Activated naive CD4-positive, alpha-beta T cell treated with anti-CD3 and anti-CD28 coated beads, Interleukin-2, amount 50 U/mL, for 72 hours (primary cell): ENCODE results near the gene SIL1. TPM values are rescaled to one million over a fixed set of nuclear protein-coding genes. Genes with fewer than 3 reads are reported as not detected.

Experiments used
- ATAC-seq, 2 donors: fragments of 150-1000 bp; cut with Tn5 transposase; 2 replicates each; pipeline ENCODE4 v1.10.0; 2021; ENCODE audit warnings: mild to moderate bottlenecking in 2 of 2, moderate library complexity in 2 of 2
- DNase-seq, 2 donors: peaks; one replicate each; pipeline ENCODE4 v3.0.0; 2021 to 2022; ENCODE audit warnings: low spot score in 2 of 2
- H3K27ac Mint-ChIP-seq, 2 donors: one replicate each; pipeline ENCODE4 v1.8.0; 2022; ENCODE audit warnings: mild to moderate bottlenecking in 2 of 2, mixed read lengths in 2 of 2
- H3K36me3 Mint-ChIP-seq, 2 donors: one replicate each; pipeline ENCODE4 v1.8.0; 2022; ENCODE audit warnings: mixed read lengths in 2 of 2
- H3K9me3 Mint-ChIP-seq, 2 donors: one replicate each; pipeline ENCODE4 v1.8.0; 2022; ENCODE audit warnings: mixed read lengths in 2 of 2
- total RNA-seq, 2 donors: library from RNA; stranded (reverse); gene quantifications; one replicate each; pipeline ENCODE4 v1.2.3, GENCODE V29; 2022

The SIL1 gene
- total RNA-seq, 2 donors from 2014 or later = 29.7 to 31.4 TPM

GRCh38 chr5:138964647-138965201 is 233.4 kb downstream of the SIL1 start:
- Mint-ChIP-seq H3K36me3 (no peaks in the 10 kb centered on the region), H3K9me3 (no peaks in the 10 kb centered on the region), H3K27ac (no peak overlapping the region)
- ATAC-seq (no peak), DNase-seq (no peak)

DNA sequence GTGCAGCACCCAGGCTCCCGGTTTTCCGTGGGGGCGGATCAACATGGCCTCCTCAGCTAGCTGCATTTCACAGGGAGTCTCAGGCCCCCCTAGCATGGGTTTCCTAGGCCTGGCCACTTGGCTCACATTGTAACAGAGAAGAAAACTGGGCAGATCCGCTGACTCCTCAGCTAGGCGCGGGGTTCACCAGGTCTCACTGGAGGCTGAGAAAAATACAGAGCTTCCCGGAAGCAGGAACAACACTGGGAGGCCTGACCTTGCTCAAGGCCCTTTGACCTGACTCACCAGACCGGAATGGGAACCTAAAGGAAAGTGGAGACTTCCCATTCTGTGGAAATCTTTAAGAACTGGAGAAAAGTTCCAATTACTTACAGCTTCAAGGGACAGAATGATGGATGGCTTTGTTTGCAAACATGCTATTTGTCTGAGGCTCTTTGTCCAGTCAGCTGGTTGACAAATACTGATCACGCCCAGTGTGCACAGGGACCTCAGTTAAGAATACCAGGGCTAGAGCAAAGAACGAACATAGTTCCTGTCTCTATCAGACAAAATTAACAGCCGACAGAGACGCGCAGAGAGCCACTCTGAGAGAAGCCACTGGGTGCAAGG is 234.3 kb downstream of the SIL1 start:
- DNase-seq (no peak), ATAC-seq (no peak)
- no peaks in the 10 kb centered on the region for H3K36me3 Mint-ChIP-seq
- no peaks in the 10 kb centered on the region for H3K9me3 Mint-ChIP-seq
- H3K27ac Mint-ChIP-seq = no peak overlapping the region

DNA sequence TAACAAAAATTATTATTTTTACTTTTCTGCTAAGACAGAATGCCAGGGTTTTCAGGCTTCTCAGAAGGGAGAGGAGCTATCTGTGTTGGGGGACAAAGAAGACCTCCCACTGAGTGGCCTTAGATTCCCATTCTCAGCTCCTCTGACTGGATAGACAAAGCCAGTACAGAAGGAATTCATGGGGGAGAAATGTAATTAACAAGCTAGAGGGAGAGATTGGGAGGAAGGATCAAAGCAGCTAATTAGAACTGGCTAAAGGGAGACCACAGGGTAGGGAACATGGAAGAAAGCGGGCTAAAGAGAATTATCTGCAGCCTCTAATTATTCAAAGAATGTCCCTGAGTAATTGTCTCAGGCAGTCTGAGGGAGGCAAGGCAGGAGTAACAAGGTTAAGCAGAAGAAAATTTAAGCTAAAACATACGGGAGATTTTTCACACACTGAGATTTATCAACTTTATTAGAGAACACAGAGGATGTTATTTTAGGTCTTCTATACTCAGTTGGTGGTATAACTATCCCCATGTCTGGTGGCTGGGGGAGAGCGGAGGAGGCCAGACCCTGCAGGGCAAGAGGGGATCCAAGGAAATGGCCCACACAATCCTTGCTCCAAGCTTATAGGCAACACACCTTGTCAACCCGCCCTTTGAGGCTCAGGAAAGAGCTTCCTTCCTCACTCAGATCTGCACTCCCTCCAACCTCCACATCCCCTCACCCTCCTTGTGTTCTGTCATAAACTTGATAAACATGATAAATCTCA is 235.4 kb downstream of the SIL1 start:
- no peak for ATAC-seq
- no peaks in the 10 kb centered on the region for H3K36me3 Mint-ChIP-seq
- H3K27ac Mint-ChIP-seq = no peak overlapping the region
- no peak for DNase-seq
- no peaks in the 10 kb centered on the region for H3K9me3 Mint-ChIP-seq

DNA sequence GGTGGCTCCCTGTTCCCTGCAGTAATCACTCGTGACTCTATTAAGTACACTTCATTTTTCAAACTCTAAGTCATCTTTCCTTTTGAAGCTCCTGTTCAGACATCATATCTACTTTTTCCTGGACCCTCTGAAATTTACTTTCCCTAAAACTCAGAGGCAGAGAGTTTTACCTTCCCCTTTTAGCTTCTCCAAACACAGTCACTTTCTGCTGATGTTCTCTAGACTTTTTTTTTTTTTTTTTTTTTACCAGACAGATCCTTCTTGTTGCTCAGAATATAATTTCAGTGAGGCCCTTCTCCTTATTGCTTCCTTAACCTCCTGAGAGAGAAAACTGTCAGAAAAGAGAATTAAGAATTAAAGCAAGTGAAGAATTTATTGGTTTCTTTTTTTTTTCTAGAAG is 236.4 kb downstream of the SIL1 start:
- H3K9me3 Mint-ChIP-seq = no peaks in the 10 kb centered on the region
- peak overlapping the region in 1 of 2 donors; percentile 25 for H3K27ac Mint-ChIP-seq
- no peaks in the 10 kb centered on the region for H3K36me3 Mint-ChIP-seq
- no peak for ATAC-seq
- DNase-seq = no peak

- ATAC-seq = no peak
- Mint-ChIP-seq H3K27ac (no peak overlapping the region), H3K36me3 (no peaks in the 10 kb centered on the region), H3K9me3 (no peaks in the 10 kb centered on the region)
- DNase-seq = no peak
Measured at GRCh38 chr5:138961221-138961620, 236.9 kb downstream of the SIL1 start.

DNA sequence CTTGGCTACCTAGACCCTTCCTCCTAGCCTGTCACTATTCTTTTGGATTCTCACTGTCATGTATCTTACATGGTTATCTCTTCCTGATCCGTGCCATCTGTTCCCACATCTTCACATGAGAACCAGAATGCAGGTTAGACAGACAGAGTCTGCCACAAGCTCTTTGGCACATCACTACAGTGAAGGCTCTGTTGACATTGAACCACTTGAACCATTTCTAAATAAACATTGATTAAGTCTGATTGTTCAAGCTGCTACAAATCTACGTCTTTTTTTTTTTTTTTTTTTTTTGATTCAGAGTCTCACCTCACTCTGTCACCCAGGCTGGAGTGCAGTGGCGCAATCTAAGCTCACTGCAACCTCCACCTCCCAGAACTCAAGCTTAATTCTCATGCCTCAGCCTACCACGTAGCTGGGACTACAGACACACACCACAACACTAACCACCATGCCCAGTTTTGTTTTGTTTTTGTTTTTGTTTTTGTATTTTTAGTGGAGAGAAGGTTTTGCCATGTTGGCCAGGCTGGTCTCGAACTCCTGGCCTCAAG is 237.9 kb downstream of the SIL1 start:
- Mint-ChIP-seq H3K36me3 (no peaks in the 10 kb centered on the region), H3K27ac (peak overlapping the region in 1 of 2 donors; percentile 38)
- no peak for ATAC-seq

GRCh38 chr5:138956801-138957200 is 241.4 kb downstream of the SIL1 start:
- no peaks in the 10 kb centered on the region for H3K9me3 Mint-ChIP-seq
- ATAC-seq (no peak), DNase-seq (no peak)
- H3K36me3 Mint-ChIP-seq = no peaks in the 10 kb centered on the region
- H3K27ac Mint-ChIP-seq = no peak overlapping the region

More for the DNA sequence above, 237.9 kb downstream of the SIL1 start:
- DNase-seq = no peak
- no peaks in the 10 kb centered on the region for H3K9me3 Mint-ChIP-seq

DNA sequence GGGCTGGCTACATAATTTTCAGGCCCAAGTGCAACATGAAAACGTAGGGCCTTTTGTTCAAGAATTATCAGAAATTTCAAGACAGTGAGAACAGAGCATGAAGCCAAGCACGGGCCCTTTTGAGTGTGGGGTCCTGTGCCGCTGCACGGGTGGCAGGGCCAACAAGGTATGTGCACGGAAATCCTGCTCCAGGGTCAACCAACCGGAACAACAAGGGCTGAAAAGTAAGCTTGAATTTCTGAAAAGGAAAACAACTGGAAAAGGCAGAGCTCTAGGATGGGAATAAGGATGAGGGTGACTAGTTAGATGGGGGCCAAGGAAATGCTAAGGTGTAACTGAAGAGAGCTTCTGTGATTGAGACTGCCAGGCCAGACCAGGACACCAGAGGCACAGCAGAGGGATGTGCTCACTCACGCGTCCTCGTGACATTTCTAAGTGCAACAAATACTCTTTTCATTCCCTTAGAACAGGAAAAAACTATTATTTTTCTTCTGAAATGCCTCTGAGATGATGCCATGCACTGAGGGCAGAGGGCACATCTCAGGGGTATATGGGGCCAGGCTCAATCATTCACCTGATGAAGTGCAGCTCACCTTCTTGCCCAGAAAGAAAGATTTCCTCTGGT is 242.4 kb downstream of the SIL1 start:
- H3K27ac Mint-ChIP-seq = no peak overlapping the region
- no peaks in the 10 kb centered on the region for H3K36me3 Mint-ChIP-seq
- DNase-seq (no peak), ATAC-seq (no peak)
- no peaks in the 10 kb centered on the region for H3K9me3 Mint-ChIP-seq

- Mint-ChIP-seq H3K9me3 (no peaks in the 10 kb centered on the region), H3K36me3 (no peaks in the 10 kb centered on the region), H3K27ac (no peak overlapping the region)
- DNase-seq (no peak), ATAC-seq (no peak)
Measured at GRCh38 chr5:138955013-138955660, 243.0 kb downstream of the SIL1 start.

DNA sequence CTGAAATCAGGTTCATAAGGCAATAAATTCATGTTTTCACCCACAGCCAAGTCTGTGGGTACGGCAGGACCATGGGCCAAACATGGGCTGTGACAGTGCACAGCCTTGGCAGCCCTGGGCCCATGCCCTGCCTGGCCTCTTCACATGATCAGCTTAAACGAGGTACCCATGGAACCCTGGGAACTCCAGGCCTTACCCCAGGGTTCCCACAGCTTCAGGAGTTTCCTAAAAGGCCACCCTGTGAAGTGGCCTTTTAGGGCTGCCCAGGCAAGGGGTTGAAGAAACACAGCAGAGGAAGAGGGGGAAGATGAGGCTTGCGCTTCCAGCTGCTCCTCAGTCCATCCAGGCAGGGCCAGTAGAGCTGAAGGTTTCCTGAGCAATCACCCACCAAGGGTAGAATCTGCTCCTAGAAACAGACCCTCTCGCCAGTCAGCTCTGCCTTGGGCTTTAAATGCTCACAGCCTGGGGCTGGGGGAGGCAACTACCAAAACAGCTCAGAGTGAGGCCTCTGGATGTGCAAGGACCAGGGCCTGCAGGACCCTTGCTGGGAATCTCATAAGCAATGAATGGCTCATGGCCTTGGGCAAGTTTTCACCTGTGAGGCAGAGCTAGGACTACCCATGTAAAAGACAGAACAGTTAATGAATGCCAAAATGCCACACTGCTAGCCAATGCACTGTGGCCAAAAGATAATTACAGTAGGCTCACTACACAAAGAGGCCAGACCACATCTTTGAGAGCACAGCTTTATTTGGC is 243.7 kb downstream of the SIL1 start:
- DNase-seq (no peak), ATAC-seq (no peak)
- H3K36me3 Mint-ChIP-seq = no peaks in the 10 kb centered on the region
- peak overlapping the region in 1 of 2 donors; percentile 57 for H3K27ac Mint-ChIP-seq
- H3K9me3 Mint-ChIP-seq = no peaks in the 10 kb centered on the region

GRCh38 chr5:138953387-138954256 is 244.5 kb downstream of the SIL1 start:
- Mint-ChIP-seq H3K36me3 (no peaks in the 10 kb centered on the region), H3K27ac (peak overlapping the region in 1 of 2 donors; percentile 57), H3K9me3 (no peaks in the 10 kb centered on the region)
- ATAC-seq (peak; percentile 34 to 54), DNase-seq (no peak)

- peak overlapping the region; percentile 55 to 57 for H3K27ac Mint-ChIP-seq
- no peaks in the 10 kb centered on the region for H3K9me3 Mint-ChIP-seq
- DNase-seq = no peak
- H3K36me3 Mint-ChIP-seq = no peaks in the 10 kb centered on the region
- no peak for ATAC-seq
Measured at GRCh38 chr5:138952962-138953361, 245.2 kb downstream of the SIL1 start.

GRCh38 chr5:138951986-138952735 is 246.0 kb downstream of the SIL1 start:
- H3K9me3 Mint-ChIP-seq = no peaks in the 10 kb centered on the region
- DNase-seq (no peak), ATAC-seq (no peak)
- no peak overlapping the region for H3K27ac Mint-ChIP-seq
- no peaks in the 10 kb centered on the region for H3K36me3 Mint-ChIP-seq

DNA sequence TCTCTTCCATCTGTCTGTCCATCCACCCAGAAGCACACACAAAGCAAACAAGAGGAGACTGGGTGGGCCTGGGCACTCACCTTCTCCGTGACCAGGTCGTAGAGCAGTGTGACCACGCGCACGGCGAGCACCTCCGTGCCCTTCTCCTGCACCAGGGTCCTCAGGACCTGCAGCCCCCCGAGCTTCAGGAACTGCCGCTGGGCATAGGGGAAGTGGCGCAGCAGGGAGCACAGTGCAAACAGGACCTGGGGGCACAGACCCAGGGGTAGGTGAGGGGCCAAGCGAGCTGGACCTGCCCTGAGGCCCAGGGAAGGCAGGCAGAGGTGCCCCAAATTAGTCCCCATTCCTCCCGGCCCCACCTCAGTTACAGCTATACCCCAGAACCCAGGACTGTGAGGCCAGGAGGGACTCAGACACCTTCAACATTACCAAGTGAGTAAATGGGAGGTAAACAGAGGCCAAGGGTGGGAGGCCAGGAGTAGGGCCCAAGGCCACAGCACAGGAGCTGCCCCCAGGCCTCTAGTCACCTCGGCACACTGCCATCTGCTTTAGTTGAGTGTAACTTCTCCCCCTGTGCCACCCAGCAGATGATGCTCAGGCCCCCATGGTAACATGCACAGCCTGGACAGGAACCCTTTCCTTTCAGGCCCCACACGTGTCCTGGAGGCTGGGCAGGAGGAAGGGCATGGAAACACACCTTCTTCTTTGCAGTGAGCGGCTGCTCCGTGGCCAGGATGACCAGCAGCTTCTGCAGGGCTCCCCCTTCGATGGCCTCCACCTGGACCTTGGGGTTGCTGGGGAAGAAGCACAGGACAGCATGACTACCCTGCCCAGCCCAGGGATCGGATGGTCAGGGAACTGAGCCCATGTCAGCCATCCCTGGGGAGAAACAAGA is 246.8 kb downstream of the SIL1 start:
- ATAC-seq (no peak), DNase-seq (no peak)
- Mint-ChIP-seq H3K36me3 (no peaks in the 10 kb centered on the region), H3K27ac (no peak overlapping the region), H3K9me3 (no peaks in the 10 kb centered on the region)
